Pancreas (tissue), 10 donors: ENCODE measurements around the gene CHRNA4. TPM values are rescaled to one million over a fixed set of nuclear protein-coding genes. Genes with fewer than 3 reads are reported as not detected.

Experiments
- ATAC-seq, 4 donors: fragments of 200-7000 bp; cut with Tn5 transposase; one replicate each; pipeline versions ENCODE4 v1.8.0 to v1.9.1; 2020; ENCODE audit warnings: mild to moderate bottlenecking in 4 of 4, moderate library complexity in 4 of 4
- DNase-seq, 6 donors: peaks; one replicate each; pipeline ENCODE4 v3.0.0-alpha.2; 2020
- FAIRE-seq: peaks from 2 replicates; lab custom pipeline; 2012; peaks lifted over from hg19 to GRCh38; lab: Jason Lieb, UNC
- H3K27ac ChIP-seq, 4 donors: fragments of 200-600 bp; sonication (generic); 1 replicate in 3 of 4; 2 replicates in 1 of 4; pipeline versions ENCODE4 v1.5.0 to v1.8.0; 2020
- H3K27me3 ChIP-seq, 4 donors: fragments of 200-600 bp; one replicate each; pipeline ENCODE4 v1.8.0; 2021
- H3K36me3 ChIP-seq, 3 donors: fragments of 200-600 bp; sonication (generic) in 1 of 3; one replicate each; pipeline versions ENCODE4 v1.5.0 to v1.8.0; 2020 to 2021
- H3K4me1 ChIP-seq, 3 donors: fragments of 200-600 bp; one replicate each; pipeline ENCODE4 v1.8.0; 2021
- H3K4me3 ChIP-seq, 4 donors: fragments of 200-600 bp; sonication (generic) in 2 of 4; one replicate each; pipeline versions ENCODE4 v1.5.0 to v1.8.0; 2020 to 2021
- H3K9me3 ChIP-seq, 4 donors: fragments of 200-600 bp; one replicate each; pipeline ENCODE4 v1.8.0; 2021
- WGBS, 2 donors: extraction: QIAGEN DNeasy Blood & Tissue Kit; methylation state at CpG; one replicate each; pipeline ENCODE4 v1.1.7; 2013; 5-methylcytosine and 5-hydroxymethylcytosine counted together
- intact Hi-C, 3 donors: fragments of 100-400 bp; cut with DNase I; formaldehyde crosslinking; loops; one replicate each; pipeline versions ENCODE4 v1.11.1 to v1.14.2; 2022
- polyA plus RNA-seq, 2 donors: library from polyadenylated mRNA; stranded (reverse); fragments of 200-250 nt; gene quantifications; one replicate each; pipeline ENCODE4 v1.2.3, GENCODE V29; 2013
- total RNA-seq, 6 donors: library from RNA; stranded (reverse); fragmentation: NEBNext Ultra II Directional in 4 of 6; extraction: Animal tissue kit (Norgen Biotek cat#: 25700) in 4 of 6; gene quantifications; one replicate each; pipeline versions ENCODE4 v1.2.1 to v1.2.4, GENCODE V29; 2021 to 2023
- TF ChIP-seq, protein P1 (sequence below), 4 donors: fragments of 200-600 bp; sonication (generic) in 3 of 4; IDR thresholded peaks; one replicate each; pipeline versions ENCODE4 v1.5.0 to v1.8.0; 2021; ENCODE audit warnings: antibody characterized with exemption in 4 of 4
- donor health status: healthy with polysubstance abuse.
- donor health status: DM: no; HTN: no; CAD: no; lungs with moderate emphysema.
- donor health status: DM: no; HTN: no; CAD: no.
- donor health status: control.
- donor health status: control.
- donor health status: Bipolar disorder and iron deficiency.
- donor health status: DM: yes; HTN: yes; CAD: no.
- donor health status: DM: no; HTN: no; CAD: no.
- donor health status: DM: no; HTN: no; CAD: no.
- donor health status: DM: yes; HTN: yes; CAD: no.

CHRNA4 gene
- total and polyA plus RNA-seq, 8 donors = 0.02 to 0.47 TPM; not detected in 6

DNA sequence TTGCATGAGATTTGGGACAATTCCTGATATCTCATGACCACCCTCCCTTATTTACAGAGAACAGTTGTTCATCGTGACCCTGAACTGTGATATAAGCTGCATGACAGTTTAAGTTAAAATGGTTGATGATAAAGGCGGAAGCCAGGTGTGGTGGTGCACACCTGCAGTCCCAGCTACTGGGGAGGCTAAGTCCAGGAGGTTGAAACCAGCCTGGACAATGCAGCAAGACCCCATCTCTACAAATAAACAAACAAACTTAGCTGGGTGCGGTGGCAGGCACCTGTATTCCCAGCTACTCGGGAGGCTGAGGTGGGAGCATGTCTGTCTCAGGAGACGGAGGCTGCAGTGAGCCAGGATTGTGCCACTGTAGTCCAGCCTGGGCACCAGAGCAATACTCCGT lies 44.1 kb downstream of the CHRNA4 start:
- intact Hi-C loops = no loop called here
- FAIRE-seq = no peak
- TF ChIP-seq, protein P1, sequence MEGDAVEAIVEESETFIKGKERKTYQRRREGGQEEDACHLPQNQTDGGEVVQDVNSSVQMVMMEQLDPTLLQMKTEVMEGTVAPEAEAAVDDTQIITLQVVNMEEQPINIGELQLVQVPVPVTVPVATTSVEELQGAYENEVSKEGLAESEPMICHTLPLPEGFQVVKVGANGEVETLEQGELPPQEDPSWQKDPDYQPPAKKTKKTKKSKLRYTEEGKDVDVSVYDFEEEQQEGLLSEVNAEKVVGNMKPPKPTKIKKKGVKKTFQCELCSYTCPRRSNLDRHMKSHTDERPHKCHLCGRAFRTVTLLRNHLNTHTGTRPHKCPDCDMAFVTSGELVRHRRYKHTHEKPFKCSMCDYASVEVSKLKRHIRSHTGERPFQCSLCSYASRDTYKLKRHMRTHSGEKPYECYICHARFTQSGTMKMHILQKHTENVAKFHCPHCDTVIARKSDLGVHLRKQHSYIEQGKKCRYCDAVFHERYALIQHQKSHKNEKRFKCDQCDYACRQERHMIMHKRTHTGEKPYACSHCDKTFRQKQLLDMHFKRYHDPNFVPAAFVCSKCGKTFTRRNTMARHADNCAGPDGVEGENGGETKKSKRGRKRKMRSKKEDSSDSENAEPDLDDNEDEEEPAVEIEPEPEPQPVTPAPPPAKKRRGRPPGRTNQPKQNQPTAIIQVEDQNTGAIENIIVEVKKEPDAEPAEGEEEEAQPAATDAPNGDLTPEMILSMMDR (IDR thresholded peaks at IDR 0.05) = no peak
- Histone ChIP-seq H3K9me3 (no peaks in the 10 kb centered on the region), H3K27me3 (no peaks in the 10 kb centered on the region), H3K36me3 (no peaks in the 10 kb centered on the region), H3K27ac (no peak overlapping the region), H3K4me1 (no peaks in the 10 kb centered on the region), H3K4me3 (no peak overlapping the region)
- WGBS, 2 donors = 73 to 88% methylated on average over 6 of the region's 6 CpGs
- no peak for ATAC-seq
- peak in 2 of 6 donors; percentile 2 to 16 for DNase-seq

DNA sequence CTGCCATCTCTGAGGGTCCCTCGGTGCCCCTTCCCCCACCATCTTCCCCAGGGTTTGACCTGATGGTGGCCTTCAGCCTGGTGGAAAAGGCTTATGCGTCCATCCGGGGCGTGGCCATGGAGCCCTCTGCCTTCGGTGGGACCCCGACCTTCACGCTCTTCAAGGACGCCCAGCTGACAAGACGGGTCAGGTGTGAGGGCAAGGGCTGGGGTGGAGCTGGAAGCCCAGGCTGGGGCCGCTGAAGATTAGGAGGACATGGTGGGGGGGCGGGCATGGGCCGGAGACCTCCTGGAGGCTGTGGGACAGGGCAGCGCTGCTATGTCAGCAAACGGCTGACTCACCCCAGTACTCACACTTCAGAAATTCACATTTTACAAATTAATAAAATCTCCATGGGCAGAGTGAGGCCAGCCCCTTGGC lies 44.6 kb downstream of the CHRNA4 start:
- FAIRE-seq (no peak), DNase-seq (peak in 3 of 6 donors; percentile 6 to 39 (median 24)), ATAC-seq (no peak)
- Histone ChIP-seq H3K4me1 (no peaks in the 10 kb centered on the region), H3K36me3 (no peaks in the 10 kb centered on the region), H3K27me3 (no peaks in the 10 kb centered on the region), H3K9me3 (no peaks in the 10 kb centered on the region), H3K4me3 (no peak overlapping the region), H3K27ac (no peak overlapping the region)
- TF ChIP-seq, protein P1 (IDR thresholded peaks at IDR 0.05) = no peak
- intact Hi-C loops = no loop called here
- 46 to 47% methylated on average over 13 to 14 of the region's 14 CpGs for WGBS, 2 donors

DNA sequence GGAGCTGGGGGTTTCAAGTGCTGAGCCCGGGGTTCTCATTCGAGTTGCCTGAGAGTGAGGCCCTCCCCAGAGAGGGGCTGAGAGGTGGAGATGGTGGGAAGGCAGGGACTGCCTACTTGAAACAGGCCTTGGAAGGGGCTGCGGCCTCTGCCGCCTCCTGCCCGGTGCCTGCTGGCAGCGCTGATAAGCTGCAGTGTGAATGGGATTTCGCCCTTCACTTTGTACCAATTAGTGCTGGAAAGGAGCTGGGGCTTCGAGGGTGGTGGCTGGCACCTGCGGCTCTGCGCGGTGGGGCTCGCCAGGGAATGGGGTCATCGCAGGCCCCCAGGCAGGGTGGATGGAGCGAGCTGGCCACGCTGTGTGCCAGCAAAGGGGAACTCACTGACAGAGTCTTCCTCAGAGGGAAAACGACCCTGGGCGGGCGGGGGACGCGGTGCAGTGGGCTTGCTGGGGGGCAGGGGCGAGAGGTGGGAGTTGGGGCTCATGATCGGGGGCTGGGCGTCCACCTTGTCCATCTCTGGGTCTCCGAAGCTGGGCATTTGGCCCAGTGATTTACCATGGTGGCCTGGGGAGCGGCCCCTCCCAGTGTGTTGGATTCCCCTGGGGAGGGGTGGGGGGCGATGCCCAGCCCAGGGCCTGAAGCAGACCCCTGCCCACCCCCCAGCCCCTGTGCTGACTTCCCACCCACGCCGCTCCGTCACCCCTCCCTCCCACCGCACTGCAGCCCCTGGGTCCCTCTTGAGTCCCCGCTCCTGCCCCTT lies 45.2 kb downstream of the CHRNA4 start:
- Histone ChIP-seq H3K9me3 (no peaks in the 10 kb centered on the region), H3K36me3 (no peaks in the 10 kb centered on the region), H3K4me1 (no peaks in the 10 kb centered on the region), H3K27me3 (no peaks in the 10 kb centered on the region), H3K27ac (no peak overlapping the region), H3K4me3 (no peak overlapping the region)
- ATAC-seq (no peak), DNase-seq (peak in 4 of 6 donors; percentile 6 to 48 (median 27)), FAIRE-seq (no peak)
- intact Hi-C loops = no loop called here
- WGBS, 2 donors = 57 to 60% methylated on average over 25 to 31 of the region's 31 CpGs
- TF ChIP-seq, protein P1 (IDR thresholded peaks at IDR 0.05) = no peak

DNA sequence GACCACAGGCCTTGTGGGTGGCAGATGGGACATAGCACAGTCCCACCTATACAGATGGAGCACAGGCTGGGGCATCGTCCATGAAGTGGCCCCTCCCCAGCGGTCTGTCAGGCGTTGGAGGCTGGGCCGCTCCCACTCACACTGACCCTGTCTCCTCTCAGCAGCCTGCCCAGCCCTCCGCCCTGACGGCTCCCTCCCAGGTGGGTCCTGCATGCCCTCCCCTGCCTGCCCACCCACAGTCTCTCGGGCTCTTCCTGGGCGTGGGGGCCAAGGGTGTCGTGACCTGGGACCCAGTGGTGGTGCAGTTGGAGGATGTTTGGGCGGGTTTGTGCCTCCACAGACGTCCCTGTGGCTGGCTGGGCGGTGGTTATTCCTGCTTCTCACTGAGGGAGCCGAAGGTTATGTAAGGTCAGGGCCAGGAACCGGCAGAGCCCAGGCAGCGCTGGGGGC lies 45.9 kb downstream of the CHRNA4 start:
- no peak for ATAC-seq
- Histone ChIP-seq H3K36me3 (no peaks in the 10 kb centered on the region), H3K9me3 (no peaks in the 10 kb centered on the region), H3K4me3 (no peak overlapping the region), H3K4me1 (no peaks in the 10 kb centered on the region), H3K27me3 (no peaks in the 10 kb centered on the region), H3K27ac (no peak overlapping the region)
- DNase-seq = peak in 3 of 6 donors; percentile 16 to 61 (median 47)
- WGBS, 2 donors = 39 to 41% methylated on average over 15 of the region's 15 CpGs
- TF ChIP-seq, protein P1 (IDR thresholded peaks at IDR 0.05) = no peak
- intact Hi-C loops = no loop called here
- no peak for FAIRE-seq
